NCI-H2196 (cell line): ENCODE measurements around the gene HARS2.
"Not testable (repeated sequence)": the region's sequence is repeated elsewhere in the genome, so short reads cannot be mapped to it uniquely, and the experiment has no call there.

ENCODE experiments used
- DNase-seq: peaks from one replicate; lab custom pipeline; 2025; ENCODE audit not compliant: unreplicated experiment; lab: John Stamatoyannopoulos, UW

Gene HARS2

DNA sequence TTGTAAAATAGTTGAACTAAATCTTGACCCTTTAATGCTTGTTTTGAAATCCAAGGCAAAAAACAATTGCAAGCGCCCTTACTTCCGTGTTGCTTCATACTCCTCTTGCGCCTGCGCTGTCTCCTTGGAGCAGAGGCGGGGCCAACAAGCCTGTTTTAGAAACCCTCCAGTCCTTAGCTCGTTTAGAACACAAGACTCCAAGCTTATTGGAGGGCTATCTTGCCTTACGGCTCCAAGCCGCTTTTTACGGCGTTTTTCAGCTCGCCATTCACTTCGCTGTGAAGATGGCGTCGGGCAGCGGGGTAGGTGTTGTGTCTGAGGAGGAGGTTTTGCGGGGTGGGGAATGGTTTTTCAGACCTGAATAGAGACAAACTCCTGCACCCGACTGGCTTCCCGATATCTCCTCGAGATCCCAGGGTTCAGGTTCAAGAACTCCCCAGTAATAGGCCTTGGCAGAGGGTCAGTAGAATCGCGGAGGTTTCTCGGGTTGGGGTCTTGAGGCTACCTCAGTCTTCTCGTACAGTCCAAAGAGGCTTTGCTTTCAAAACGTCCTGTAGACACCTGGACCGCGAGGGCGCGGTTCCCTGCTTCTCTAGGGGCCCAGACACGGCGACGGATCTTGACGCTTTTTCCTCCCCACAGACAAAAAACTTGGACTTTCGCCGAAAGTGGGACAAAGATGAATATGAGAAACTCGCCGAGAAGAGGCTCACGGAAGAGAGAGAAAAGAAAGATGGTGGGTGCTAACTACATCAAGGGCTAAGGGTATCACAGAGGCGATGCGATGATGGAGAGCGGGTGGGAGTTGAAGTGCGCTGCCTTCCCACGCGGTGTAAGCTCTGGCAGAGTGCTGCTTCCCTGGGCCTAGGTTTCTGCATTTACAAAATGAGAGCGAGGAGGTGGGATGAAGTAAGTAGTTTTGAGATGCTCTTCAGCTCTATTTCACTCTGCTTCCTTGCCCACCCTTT is 9.2 kb downstream of the HARS2 start, which contains the start of gene ZMAT2:
ZMAT2 (plus strand) TSS at position 271 of the 968 bp plus-strand sequence; CDS start at position 285, 14 bp downstream.
- DNase-seq: peak; percentile 95

DNA sequence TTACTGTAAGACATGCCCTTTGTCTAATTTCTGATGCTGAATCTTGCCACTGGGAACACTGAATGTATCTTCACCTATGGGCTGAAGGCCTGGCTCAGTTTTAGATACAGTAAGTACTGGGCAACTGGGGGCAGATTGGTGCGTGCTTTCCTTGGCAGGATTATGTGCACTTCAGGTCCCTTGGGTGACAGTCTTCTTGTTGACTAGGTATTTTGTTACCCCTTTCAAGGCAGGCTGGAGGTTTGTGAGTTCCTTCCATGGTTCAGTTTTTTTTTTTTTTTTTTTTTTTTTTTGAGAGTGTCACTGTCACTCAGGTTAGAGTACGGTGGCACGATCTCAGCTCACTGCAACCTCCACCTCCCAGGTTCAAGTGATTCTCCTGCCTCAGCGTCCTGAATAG is 16.6 kb downstream of the HARS2 start:
- DNase-seq: no peak

GRCh38 chr5:140708787-140709186 is 17.5 kb downstream of the HARS2 start:
- not testable (repeated sequence) for DNase-seq

GRCh38 chr5:140710899-140711552 is 19.8 kb downstream of the HARS2 start:
- DNase-seq: peak; percentile 92

DNA sequence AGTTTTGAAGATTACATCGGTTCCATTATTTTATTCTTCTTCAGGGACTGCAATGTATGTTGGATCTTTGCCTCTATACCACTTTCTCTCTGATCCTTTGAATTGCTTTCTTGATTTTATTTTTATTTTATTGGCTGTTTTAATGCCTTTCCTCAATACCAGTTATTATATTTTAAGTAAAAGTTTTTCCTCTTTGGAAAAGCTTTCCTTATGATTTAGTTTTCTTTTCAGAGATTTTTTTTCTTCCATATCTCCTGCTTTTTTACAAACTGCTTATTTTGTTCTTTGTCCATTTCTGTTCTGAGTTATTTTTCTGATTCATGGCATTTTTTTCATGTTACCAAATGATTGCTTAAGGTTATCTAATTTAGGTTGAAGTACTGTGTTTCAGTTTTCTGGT is 20.5 kb downstream of the HARS2 start:
- no peak for DNase-seq

- no peak for DNase-seq
These were observed 22.4 kb downstream of the HARS2 start for GRCh38 chr5:140713562-140714094.

DNA sequence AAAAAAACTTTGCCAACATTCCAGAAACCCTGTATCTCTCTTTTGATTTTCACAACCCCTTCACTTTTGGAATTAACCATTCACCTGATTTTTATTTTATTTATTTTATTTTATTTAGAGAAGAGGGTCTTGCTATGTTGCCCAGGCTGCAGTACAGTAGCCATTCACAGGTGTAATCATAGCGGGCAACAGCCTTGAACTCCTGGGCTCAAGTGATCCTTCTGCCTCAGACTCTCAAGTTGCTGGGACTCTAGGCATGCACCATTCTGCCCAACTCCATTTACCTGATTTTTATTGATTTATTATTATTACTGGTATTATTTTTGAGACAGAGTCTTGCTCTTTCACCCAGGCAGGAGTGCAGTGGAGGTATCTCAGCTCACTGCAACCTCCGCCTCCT is 25.0 kb downstream of the HARS2 start:
- not testable (repeated sequence) for DNase-seq

- no peak for DNase-seq
These were observed 27.0 kb downstream of the HARS2 start for GRCh38 chr5:140718266-140718592.

DNA sequence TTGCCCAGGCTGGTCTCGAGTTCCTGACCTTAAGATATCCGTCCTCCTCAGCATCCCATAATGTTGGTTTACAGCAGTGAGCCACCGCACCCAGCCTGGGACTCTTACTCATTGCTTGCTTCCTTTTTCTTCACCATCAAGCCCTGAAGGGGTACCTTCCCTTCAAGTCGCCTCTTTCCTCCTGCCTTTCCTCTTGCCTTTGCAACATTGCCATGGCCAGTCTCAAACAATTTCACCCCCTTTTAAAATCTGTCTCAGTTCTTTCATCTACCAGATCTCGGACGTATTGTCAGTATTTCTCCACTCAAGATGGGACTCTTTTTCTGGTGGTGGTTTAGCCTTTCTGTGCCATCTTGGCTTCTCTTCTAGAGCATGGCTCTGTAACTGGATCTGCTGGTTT is 29.5 kb downstream of the HARS2 start:
- DNase-seq: not testable (repeated sequence)

DNA sequence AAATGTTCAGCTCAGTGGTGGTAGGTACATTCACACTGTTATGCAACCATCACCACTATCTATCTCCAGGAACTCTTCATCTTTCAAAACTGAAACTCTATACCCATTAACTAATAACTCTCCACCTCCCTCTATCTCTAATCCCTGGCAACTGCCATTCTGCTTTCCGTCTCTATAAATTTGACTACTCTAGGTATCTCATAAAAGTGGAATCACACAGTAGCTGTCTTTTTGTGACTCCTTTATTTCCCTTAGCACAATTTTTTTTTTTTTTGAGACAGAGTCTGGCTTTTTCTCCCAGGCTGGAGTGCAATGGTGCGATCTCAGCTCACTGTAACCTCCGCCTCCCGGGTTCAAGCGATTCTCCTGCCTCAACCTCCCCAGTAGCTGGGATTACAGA is 30.1 kb downstream of the HARS2 start:
- not testable (repeated sequence) for DNase-seq

DNA sequence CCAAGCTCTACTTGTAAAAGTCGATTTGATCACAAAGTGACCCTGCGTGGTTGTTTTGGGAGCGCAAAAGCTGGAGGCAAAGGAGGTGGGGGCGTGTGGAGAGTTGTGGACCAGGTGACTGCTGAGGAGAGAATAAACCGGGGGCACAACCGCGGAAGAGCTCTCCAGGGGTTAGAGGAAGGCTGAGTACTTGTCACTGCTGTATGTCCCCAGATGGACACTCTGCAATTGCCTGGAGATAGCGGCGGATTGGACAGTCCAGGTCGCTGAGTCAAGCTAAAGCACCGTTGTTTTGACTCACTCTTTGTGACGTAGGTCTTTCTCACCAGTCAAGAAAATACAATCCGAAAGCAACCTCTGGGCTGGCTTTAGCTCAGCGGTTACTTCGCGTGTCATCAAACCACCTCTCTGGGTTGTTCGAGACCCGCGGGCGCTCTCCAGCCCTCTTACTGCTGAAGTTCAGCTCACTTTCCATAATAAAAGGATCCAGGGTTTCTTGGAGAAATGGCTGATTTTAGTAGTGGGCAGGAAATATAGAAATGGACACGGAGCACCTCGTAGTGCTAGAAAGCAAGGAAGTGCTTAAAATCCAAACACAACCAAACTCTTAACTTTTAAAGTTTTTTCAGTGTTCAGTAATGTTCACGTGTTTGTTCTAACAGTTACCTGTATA is 34.7 kb downstream of the HARS2 start:
- DNase-seq: no peak

DNA sequence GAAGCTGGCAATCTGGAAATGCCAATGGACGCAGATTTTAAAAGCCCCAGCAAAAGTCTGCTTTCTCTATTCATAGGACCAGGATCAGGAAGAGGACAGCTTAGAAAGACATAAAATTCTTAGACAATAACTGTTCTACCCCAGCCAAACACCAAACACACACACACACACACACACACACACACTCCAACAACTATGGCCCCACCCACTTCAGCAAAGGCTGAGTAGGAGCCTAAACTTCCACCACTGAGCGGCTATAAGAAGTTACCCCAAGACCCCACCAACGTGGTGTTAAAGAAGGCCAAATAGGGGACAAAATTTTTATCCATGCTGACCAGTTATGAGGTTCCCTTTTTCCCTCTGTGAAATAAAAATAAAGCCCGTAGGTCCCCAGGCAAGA is 41.8 kb downstream of the HARS2 start:
- DNase-seq: no peak

DNA sequence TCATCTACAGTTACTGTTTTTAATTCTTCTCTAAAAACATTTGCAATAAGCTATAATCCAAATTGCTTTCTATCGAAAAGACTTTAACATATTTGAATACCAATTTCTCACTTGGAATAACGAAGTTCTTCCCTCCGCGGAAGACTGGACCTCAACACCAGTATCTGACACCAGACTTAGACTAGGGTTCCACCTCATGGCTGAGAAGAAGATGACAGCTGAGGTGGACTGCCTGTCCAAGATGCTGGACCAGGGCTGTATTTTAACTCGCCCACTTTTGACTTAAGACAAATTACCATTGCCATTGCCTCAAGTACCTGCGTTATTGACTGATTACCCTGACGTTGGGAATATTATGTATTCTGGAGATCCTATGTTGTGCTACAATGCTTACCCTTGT is 43.1 kb downstream of the HARS2 start:
- no peak for DNase-seq

- DNase-seq: no peak
These were observed 46.2 kb downstream of the HARS2 start for GRCh38 chr5:140737486-140737885.

DNA sequence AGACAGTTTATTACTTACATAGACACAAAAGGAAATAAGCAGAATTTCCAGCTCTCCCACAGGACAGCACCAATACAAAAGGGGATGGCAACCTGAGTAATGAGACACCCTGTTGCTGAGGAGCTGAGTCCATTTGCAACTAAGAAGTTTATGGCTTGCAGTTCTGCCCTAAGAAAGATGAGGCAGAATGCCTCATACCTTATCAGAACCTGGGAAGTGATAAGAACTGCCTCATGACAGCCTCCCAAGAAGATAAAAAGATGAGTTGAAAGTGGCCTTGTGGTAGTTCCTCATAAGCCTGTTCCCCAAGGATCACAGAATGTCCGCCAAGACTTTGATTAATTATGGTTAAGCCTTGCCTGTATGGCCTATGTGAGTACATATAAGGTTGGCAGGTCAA is 50.7 kb downstream of the HARS2 start:
- DNase-seq: no peak
